Measurements from ENCODE around the gene KIF5C.

The KIF5C gene

GRCh38 chr2:149056541-149057255 lies 181.7 kb downstream of the KIF5C start:
- no peak for DNase-seq

- DNase-seq = no peak
Measured at GRCh38 chr2:149057401-149057800, 182.4 kb downstream of the KIF5C start.

GRCh38 chr2:149058936-149059335 lies 183.9 kb downstream of the KIF5C start:
- no peak for DNase-seq

GRCh38 chr2:149059822-149060221 lies 184.8 kb downstream of the KIF5C start:
- DNase-seq = no peak

GRCh38 chr2:149061133-149061745 lies 186.2 kb downstream of the KIF5C start:
- no peak for DNase-seq

- no peak for DNase-seq
Measured at GRCh38 chr2:149062531-149062930, 187.5 kb downstream of the KIF5C start.

- no peak for DNase-seq
Measured at GRCh38 chr2:149063177-149063576, 188.2 kb downstream of the KIF5C start.

GRCh38 chr2:149064365-149064841 lies 189.4 kb downstream of the KIF5C start:
- no peak for DNase-seq

- DNase-seq = no peak
Measured at GRCh38 chr2:149064856-149065630, 190.0 kb downstream of the KIF5C start.

- no peak for DNase-seq
Measured at GRCh38 chr2:149068225-149068995, 193.4 kb downstream of the KIF5C start.

GRCh38 chr2:149068996-149069888 lies 194.2 kb downstream of the KIF5C start:
- peak; percentile 93 for DNase-seq

- DNase-seq = no peak
Measured at GRCh38 chr2:149070681-149071320, 195.8 kb downstream of the KIF5C start.

GRCh38 chr2:149075105-149075504 lies 200.1 kb downstream of the KIF5C start:
- no peak for DNase-seq

GRCh38 chr2:149075853-149076252 lies 200.8 kb downstream of the KIF5C start:
- DNase-seq = no peak

All from GF-D8 (cell line).